Common myeloid progenitor, CD34-positive (primary cell): ENCODE measurements around the gene NOP9.

ENCODE experiments used
- CTCF ChIA-PET: fragments of 350-600 bp; sonication (Branson Sonifier 250); formaldehyde crosslinking; loops from one replicate; lab custom pipeline; 2021; ENCODE audit warnings: antibody characterized with exemption; lab: Charles Lee
- POLR2A ChIA-PET: fragments of 350-600 bp; sonication (Branson Sonifier 250); formaldehyde crosslinking; loops from one replicate; lab custom pipeline; 2021; ENCODE audit warnings: antibody characterized with exemption; lab: Charles Lee
- DNase-seq, 3 donors: peaks; one replicate each; pipeline versions ENCODE4 v3.0.0 to v3.0.0-alpha.2; 2013
- H3K27ac ChIP-seq, 2 experiments: 1 replicate in 1 of 2; 2 replicates in 1 of 2; pipeline ENCODE4 v1.7.0; 2013; ENCODE audit warnings: inconsistent platforms in 2 of 2, low read length in 2 of 2, mild to moderate bottlenecking in 2 of 2, low read depth in 1 of 2, moderate library complexity in 1 of 2; ENCODE audit not compliant: severe bottlenecking in 2 of 2, insufficient read depth in 1 of 2, poor library complexity in 1 of 2
- H3K27me3 ChIP-seq, 5 experiments: replicated peaks in 2 of 5; 1 replicate in 3 of 5; 2 replicates in 2 of 5; pipeline versions ENCODE4 v1.6.1 to v1.7.0; 2013; ENCODE audit warnings: low read length in 4 of 5, mild to moderate bottlenecking in 2 of 5, moderate library complexity in 2 of 5, inconsistent platforms in 1 of 5; ENCODE audit not compliant: insufficient read depth in 5 of 5, control insufficient read depth in 4 of 5
- H3K36me3 ChIP-seq, 4 experiments: 1 replicate in 2 of 4; 2 replicates in 2 of 4; pipeline versions ENCODE4 v1.6.1 to v1.7.0; 2013; ENCODE audit warnings: low read length in 3 of 4, control low read depth in 1 of 4, mild to moderate bottlenecking in 1 of 4; ENCODE audit not compliant: control insufficient read depth in 4 of 4, insufficient read depth in 4 of 4
- H3K4me1 ChIP-seq, 4 experiments: 1 replicate in 3 of 4; 2 replicates in 1 of 4; pipeline versions ENCODE4 v1.6.1 to v1.7.1; 2013; ENCODE audit warnings: low read length in 3 of 4, mild to moderate bottlenecking in 3 of 4, control low read depth in 1 of 4, inconsistent platforms in 1 of 4, moderate library complexity in 1 of 4; ENCODE audit not compliant: control insufficient read depth in 4 of 4, insufficient read depth in 4 of 4; ENCODE audit errors: control extremely low read depth in 1 of 4
- H3K4me3 ChIP-seq, 7 experiments: 1 replicate in 4 of 7; 2 replicates in 3 of 7; pipeline versions ENCODE4 v1.5.1 to v1.7.0; 2013; ENCODE audit warnings: mild to moderate bottlenecking in 7 of 7, low read length in 6 of 7, moderate library complexity in 6 of 7, inconsistent platforms in 2 of 7, low read depth in 2 of 7, control low read depth in 1 of 7; ENCODE audit not compliant: insufficient read depth in 4 of 7, control insufficient read depth in 1 of 7; ENCODE audit errors: extremely low read depth in 1 of 7
- H3K9me3 ChIP-seq, 5 experiments: 1 replicate in 4 of 5; 2 replicates in 1 of 5; pipeline versions ENCODE4 v1.6.1 to v1.7.1; 2013; ENCODE audit warnings: low read length in 4 of 5, mild to moderate bottlenecking in 2 of 5, inconsistent platforms in 1 of 5, low read depth in 1 of 5, moderate library complexity in 1 of 5; ENCODE audit not compliant: control insufficient read depth in 4 of 5, insufficient read depth in 2 of 5; ENCODE audit errors: control extremely low read depth in 1 of 5
- WGBS: methylation state at CpG from one replicate; pipeline ENCODE4 v1.1.5; 2013; ENCODE audit not compliant: insufficient coverage; 5-methylcytosine and 5-hydroxymethylcytosine counted together

The NOP9 gene

DNA sequence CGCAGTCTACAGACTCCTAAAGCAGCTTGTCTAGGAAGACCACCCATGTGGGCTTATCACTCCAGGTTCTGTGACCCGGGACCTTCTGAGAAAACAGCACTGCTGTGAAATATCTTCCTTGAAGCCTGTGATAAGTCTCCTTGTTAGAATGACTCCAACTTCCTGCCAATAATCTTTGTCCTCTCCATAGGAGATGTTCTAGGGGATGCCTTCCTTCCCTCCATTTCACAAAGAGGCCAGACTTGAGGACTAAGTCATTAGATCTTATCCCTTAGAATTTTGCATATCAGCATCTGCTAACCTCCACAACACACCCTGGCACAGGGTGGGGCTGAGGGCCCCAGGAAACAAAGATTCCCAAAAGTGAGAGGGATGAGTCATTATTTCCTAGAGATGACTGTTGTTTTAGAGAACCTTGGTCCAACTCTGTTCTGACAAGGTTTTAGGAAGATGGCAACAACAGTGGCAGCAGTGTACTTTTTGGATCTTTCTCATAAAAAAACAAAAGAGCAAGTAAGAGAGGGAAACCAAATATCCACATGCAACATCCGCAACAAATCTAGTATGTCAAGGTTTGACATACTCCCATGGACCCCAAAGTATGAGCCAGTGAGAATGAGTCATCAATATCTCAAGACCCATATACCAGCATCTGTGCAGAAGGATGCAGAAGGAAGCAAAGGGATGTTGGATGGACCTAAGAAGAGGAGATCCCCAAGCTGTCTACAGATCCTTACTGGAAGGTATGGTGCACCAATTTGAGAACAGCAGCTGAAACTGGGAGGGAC lies 17.7 kb downstream of the NOP9 start:
- Histone ChIP-seq H3K4me3 (no peak overlapping the region), H3K36me3 (no peaks in the 10 kb centered on the region), H3K27ac (no peak overlapping the region), H3K27me3 (no peaks in the 10 kb centered on the region), H3K9me3 (no peaks in the 10 kb centered on the region), H3K4me1 (peaks cover 16 to 45% (median 39%) of the 10 kb centered on the region in 4 experiments)
- WGBS, result 83% methylated on average over 2 of the region's 3 CpGs
- ChIA-PET POLR2A (interaction anchor here (0.6 kb wide), 1 partner anchor 13 kb away, joined by 3 read pairs; no protein-coding TSS in a partner anchor), CTCF (interaction anchor here (1.0 to 21.1 kb wide), 8 partner anchors 9 to 119 kb away, joined by 3 to 391 read pairs (median 4); partner anchors contain the start of genes CIDEB, DHRS1, LTB4R and LTB4R2)
- peak in 2 of 3 donors; percentile 81 to 86 for DNase-seq

DNA sequence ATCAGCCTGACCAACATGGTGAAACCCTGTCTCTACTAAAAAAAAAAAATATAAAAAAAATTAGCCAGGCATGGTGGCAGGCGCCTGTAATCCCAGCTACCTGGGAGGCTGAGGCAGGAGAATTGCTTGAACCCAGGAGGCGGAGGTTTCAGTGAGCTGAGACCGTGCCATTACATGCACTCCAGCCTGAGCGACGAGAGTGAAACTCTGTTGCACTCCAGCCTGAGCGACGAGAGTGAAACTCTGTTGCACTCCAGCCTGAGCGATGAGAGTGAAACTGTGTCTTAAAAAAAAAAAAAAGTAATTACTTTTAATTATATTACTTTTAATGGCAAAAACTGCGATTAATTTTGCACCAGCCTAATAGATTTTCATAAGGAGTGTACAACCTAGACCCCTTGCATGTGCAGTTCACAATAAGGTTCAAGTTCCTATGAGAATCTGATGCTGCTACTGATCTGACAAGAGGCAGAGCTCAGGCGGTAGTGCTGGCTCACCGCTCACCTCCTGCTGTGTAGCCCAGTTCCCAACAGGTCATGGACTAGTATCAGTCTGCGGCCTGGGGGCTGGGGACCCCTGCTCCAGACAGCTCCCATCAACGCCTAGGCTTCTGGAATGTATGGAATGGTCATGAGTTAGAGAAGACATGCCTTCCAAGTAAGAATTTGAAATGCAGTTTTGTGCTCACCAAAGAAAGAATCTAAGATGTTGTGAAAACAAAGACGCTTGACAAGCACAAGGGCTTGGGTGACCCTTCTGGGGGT lies 21.7 kb downstream of the NOP9 start:
- no peaks in the 10 kb centered on the region for H3K27me3 ChIP-seq
- peaks cover 0 to 36% (median 19%) of the 10 kb centered on the region in 4 experiments for H3K4me1 ChIP-seq
- H3K9me3 ChIP-seq, result no peaks in the 10 kb centered on the region
- H3K27ac ChIP-seq, result no peak overlapping the region
- no peak for DNase-seq
- ChIA-PET CTCF (interaction anchor here (4.5 to 21.7 kb wide), 3 partner anchors 16 to 111 kb away, joined by 27 to 488 read pairs (median 391); partner anchors contain the start of genes CBLN3, CIDEB, DHRS1 and KHNYN), POLR2A (interaction anchor here (0.9 kb wide), 1 partner anchor 11 kb away, joined by 3 read pairs; no protein-coding TSS in a partner anchor)
- H3K36me3 ChIP-seq, result no peaks in the 10 kb centered on the region
- no peak overlapping the region for H3K4me3 ChIP-seq
- WGBS, result 99% methylated on average over 8 of the region's 14 CpGs

DNA sequence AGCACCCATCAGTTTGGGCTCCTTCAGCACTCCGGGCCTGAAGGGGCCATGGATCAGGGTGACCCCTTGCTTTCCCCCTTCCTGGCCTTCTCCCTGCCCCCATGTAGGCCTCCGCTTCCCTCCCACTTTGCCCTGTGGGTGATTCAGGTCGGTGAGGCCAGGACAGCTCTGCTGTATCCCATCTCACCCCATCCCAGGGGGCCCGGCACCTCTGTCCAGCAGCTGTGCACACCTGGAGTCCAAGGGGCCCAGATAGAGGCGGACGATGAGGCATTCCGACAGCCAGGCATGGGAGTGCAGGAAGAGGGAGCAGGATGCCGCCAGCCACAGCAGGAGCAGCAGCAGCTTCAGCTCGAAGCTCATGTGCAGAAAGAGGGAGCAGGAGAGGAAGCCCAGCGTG lies 23.0 kb downstream of the NOP9 start:
- H3K4me1 ChIP-seq, result peaks cover 4 to 36% (median 23%) of the 10 kb centered on the region in 4 experiments
- H3K27ac ChIP-seq, result no peak overlapping the region
- ChIA-PET CTCF (interaction anchor here (3.6 to 21.7 kb wide), 4 partner anchors 10 to 110 kb away, joined by 15 to 488 read pairs (median 209); partner anchors contain the start of genes CBLN3, CIDEB, DHRS1 and KHNYN), POLR2A (no interaction called here)
- H3K9me3 ChIP-seq, result no peaks in the 10 kb centered on the region
- no peak for DNase-seq
- H3K4me3 ChIP-seq, result no peak overlapping the region
- no peaks in the 10 kb centered on the region for H3K36me3 ChIP-seq
- H3K27me3 ChIP-seq, result no peaks in the 10 kb centered on the region
- 97% methylated on average over 8 of the region's 10 CpGs for WGBS

DNA sequence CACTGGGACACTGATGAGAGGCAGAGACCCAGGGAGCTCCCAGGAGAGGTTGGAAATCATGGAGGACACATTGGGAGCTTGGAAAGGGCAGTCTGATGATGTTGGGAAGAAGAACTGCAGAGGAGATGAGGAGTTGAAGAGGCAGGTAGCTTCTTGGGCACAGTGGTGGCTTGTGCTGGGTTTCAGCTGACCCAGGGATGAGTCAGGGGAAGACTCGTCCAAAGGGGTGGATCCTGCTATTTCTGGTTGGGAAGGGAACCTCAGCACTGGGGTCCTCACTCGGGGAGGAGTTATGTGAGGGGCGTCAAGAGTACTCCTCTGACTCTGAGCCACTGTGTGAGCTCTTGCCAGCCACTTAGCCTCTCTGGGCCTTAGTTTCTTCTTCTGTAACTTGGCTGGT lies 23.7 kb downstream of the NOP9 start:
- Histone ChIP-seq H3K9me3 (no peaks in the 10 kb centered on the region), H3K36me3 (no peaks in the 10 kb centered on the region), H3K4me1 (peaks cover 4 to 34% (median 23%) of the 10 kb centered on the region in 4 experiments), H3K27me3 (no peaks in the 10 kb centered on the region), H3K27ac (no peak overlapping the region), H3K4me3 (no peak overlapping the region)
- DNase-seq, result no peak
- WGBS, result 87% methylated on average over 3 of the region's 3 CpGs
- POLR2A ChIA-PET, result no interaction called here
- CTCF ChIA-PET, result interaction anchor here (3.6 to 21.7 kb wide), 4 partner anchors 10 to 109 kb away, joined by 15 to 488 read pairs (median 209); partner anchors contain the start of genes CBLN3, CIDEB, DHRS1 and KHNYN

GRCh38 chr14:24324024-24324423 lies 24.4 kb downstream of the NOP9 start:
- WGBS, result 96% methylated on average over 4 of the region's 6 CpGs
- Histone ChIP-seq H3K27me3 (no peaks in the 10 kb centered on the region), H3K4me1 (peaks cover 4 to 39% (median 24%) of the 10 kb centered on the region in 4 experiments), H3K36me3 (no peaks in the 10 kb centered on the region), H3K9me3 (no peaks in the 10 kb centered on the region), H3K4me3 (no peak overlapping the region), H3K27ac (no peak overlapping the region)
- ChIA-PET CTCF (interaction anchor here (3.6 to 21.7 kb wide), 4 partner anchors 9 to 109 kb away, joined by 15 to 488 read pairs (median 209); partner anchors contain the start of genes CBLN3, CIDEB, DHRS1 and KHNYN), POLR2A (no interaction called here)
- no peak for DNase-seq

DNA sequence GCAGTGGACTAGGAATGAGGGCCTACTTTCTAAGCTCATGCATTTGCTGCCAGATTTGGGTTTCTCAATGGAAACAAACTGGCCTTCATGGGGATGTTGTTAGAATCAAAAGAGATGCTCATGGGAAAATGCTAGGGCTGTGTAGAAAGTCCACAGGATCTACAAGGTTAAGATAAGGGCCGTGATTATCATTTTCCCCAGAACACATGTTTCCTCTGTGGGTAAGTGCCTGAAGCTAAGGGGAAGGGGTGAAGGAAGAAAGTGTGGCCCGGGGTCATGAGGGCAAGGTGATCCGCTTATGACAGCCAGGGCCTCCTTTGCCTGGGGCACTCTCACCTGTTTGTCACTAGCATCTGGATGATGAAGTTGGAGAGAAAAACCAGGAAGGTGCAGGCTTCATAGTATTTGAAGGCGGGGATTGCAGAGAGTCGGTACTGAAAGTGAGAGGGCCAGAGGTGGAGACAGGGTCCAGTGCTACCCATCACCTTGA lies 25.4 kb downstream of the NOP9 start:
- Histone ChIP-seq H3K4me1 (peaks cover 4 to 49% (median 35%) of the 10 kb centered on the region in 4 experiments), H3K9me3 (no peaks in the 10 kb centered on the region), H3K27ac (no peak overlapping the region), H3K4me3 (no peak overlapping the region), H3K36me3 (no peaks in the 10 kb centered on the region), H3K27me3 (no peaks in the 10 kb centered on the region)
- peak in 2 of 3 donors; percentile 50 to 65 for DNase-seq
- 19% methylated on average over 3 of the region's 5 CpGs for whole genome bisulfite sequencing
- ChIA-PET CTCF (interaction anchor here (0.7 to 21.7 kb wide), 8 partner anchors 8 to 108 kb away, joined by 3 to 488 read pairs (median 13); partner anchors contain the start of genes CBLN3, CIDEB, DHRS1 and KHNYN), POLR2A (interaction anchor here (1.0 kb wide), 1 partner anchor 13 kb away, joined by 5 read pairs; no protein-coding TSS in a partner anchor)
